ENCODE measurements around the gene PLCL2. TPM values are rescaled to one million over a fixed set of nuclear protein-coding genes. Genes with fewer than 3 reads are reported as not detected.

The PLCL2 gene
- total RNA-seq, 1 experiment from 2014 or later = 3.0 TPM

GRCh38 chr3:16905704-16906103 lies 20.9 kb downstream of the PLCL2 start:
- in situ Hi-C loops (cut with HindIII; ENCODE audit: low pct_unique_long_range_greater_than_20kb, low sequenced_read_pairs) = no loop called here
- CTCF ChIA-PET = no interaction called here

GRCh38 chr3:16906682-16907081 lies 21.9 kb downstream of the PLCL2 start:
- ChIA-PET CTCF (no interaction called here), POLR2A (no interaction called here)
- H3K4me3 ChIP-seq (ENCODE audit: low read depth in 2 of 2, low read length in 2 of 2) = no peak overlapping the region
- no TSS peak for BruUV-seq (replicated peaks)
- H3K27ac ChIP-seq (ENCODE audit: low read length) = no peak overlapping the region
- H3K27me3 ChIP-seq (ENCODE audit: control insufficient read depth, insufficient read depth, low read length) = no peaks in the 10 kb centered on the region
- H3K4me1 ChIP-seq (ENCODE audit: control insufficient read depth, insufficient read depth, low read length) = no peaks in the 10 kb centered on the region
- ATAC-seq (no peak), DNase-seq (ENCODE audit: low read depth, low spot score) (no peak)
- no peaks in the 10 kb centered on the region for H3K36me3 ChIP-seq (ENCODE audit: control insufficient read depth, insufficient read depth, low read length)
- intact Hi-C loops (cut with micrococcal nuclease; ENCODE audit: unreplicated experiment) = no loop called here
- in situ Hi-C loops (cut with HindIII; ENCODE audit: low pct_unique_long_range_greater_than_20kb, low sequenced_read_pairs) = no loop called here
- TF ChIP-seq TCF7L2 (IDR thresholded peaks at IDR 0.05; ENCODE audit: low read depth, low read length) (no peak), POLR2AphosphoS5 (IDR thresholded peaks at IDR 0.05; ENCODE audit: low read depth, low read length) (no peak), REST (IDR thresholded peaks at IDR 0.05; ENCODE audit: insufficient read depth in 1 of 2, low read depth in 2 of 2, low read length in 1 of 2) (no peak), SIN3A (IDR thresholded peaks at IDR 0.05; ENCODE audit: borderline replicate concordance, insufficient read depth, low read depth, low read length) (no peak), CTCF (IDR thresholded peaks at IDR 0.05) (no peak)
- no peaks in the 10 kb centered on the region for H3K9me3 ChIP-seq (ENCODE audit: control insufficient read depth, insufficient read depth, low read depth, low read length)

More at GRCh38 chr3:16905704-16906103, 20.9 kb downstream of the PLCL2 start:
- Histone ChIP-seq H3K4me3 (ENCODE audit: low read depth in 2 of 2, low read length in 2 of 2) (no peak overlapping the region), H3K9me3 (ENCODE audit: control insufficient read depth, insufficient read depth, low read depth, low read length) (no peaks in the 10 kb centered on the region), H3K27ac (ENCODE audit: low read length) (no peak overlapping the region), H3K36me3 (ENCODE audit: control insufficient read depth, insufficient read depth, low read length) (no peaks in the 10 kb centered on the region), H3K27me3 (ENCODE audit: control insufficient read depth, insufficient read depth, low read length) (no peaks in the 10 kb centered on the region), H3K4me1 (ENCODE audit: control insufficient read depth, insufficient read depth, low read length) (no peaks in the 10 kb centered on the region)
- intact Hi-C loops (cut with micrococcal nuclease; ENCODE audit: unreplicated experiment) = no loop called here
- POLR2A ChIA-PET = no interaction called here
- no TSS peak for BruUV-seq (replicated peaks)
- DNase-seq (ENCODE audit: low read depth, low spot score) (no peak), ATAC-seq (no peak)
- TF ChIP-seq TCF7L2 (IDR thresholded peaks at IDR 0.05; ENCODE audit: low read depth, low read length) (no peak), CTCF (IDR thresholded peaks at IDR 0.05) (no peak), POLR2AphosphoS5 (IDR thresholded peaks at IDR 0.05; ENCODE audit: low read depth, low read length) (no peak), SIN3A (IDR thresholded peaks at IDR 0.05; ENCODE audit: borderline replicate concordance, insufficient read depth, low read depth, low read length) (no peak), REST (IDR thresholded peaks at IDR 0.05; ENCODE audit: insufficient read depth in 1 of 2, low read depth in 2 of 2, low read length in 1 of 2) (no peak)

All from Panc1 (cell line).